Colonic mucosa (tissue), 4 donors: ENCODE measurements around the gene ACOXL. TPM values are rescaled to one million over a fixed set of nuclear protein-coding genes. Genes with fewer than 3 reads are reported as not detected.

Experiments
- DNase-seq: peaks from one replicate; pipeline ENCODE4 v3.0.0-alpha.2; 2020
- H3K27ac ChIP-seq: fragments of 200-600 bp; one replicate; pipeline ENCODE4 v1.8.0; 2021
- H3K27me3 ChIP-seq: fragments of 200-600 bp; one replicate; pipeline ENCODE4 v1.8.0; 2021
- H3K36me3 ChIP-seq: fragments of 200-600 bp; one replicate; pipeline ENCODE4 v1.8.0; 2021
- H3K4me1 ChIP-seq: fragments of 200-600 bp; one replicate; pipeline ENCODE4 v1.8.0; 2021; ENCODE audit warnings: mild to moderate bottlenecking
- H3K4me3 ChIP-seq: fragments of 200-600 bp; one replicate; pipeline ENCODE4 v1.8.0; 2021
- H3K9ac ChIP-seq, 2 donors: one replicate each; pipeline ENCODE4 v1.7.0; 2013; ENCODE audit warnings: control low read depth in 2 of 2, low read depth in 2 of 2, low read length in 2 of 2
- H3K9me3 ChIP-seq: fragments of 200-600 bp; one replicate; pipeline ENCODE4 v1.8.0; 2021
- CTCF ChIP-seq: fragments of 200-600 bp; IDR thresholded peaks from one replicate; pipeline ENCODE4 v1.8.0; 2022; ENCODE audit warnings: antibody characterized with exemption, mild to moderate bottlenecking
- intact Hi-C: fragments of 100-400 bp; cut with DNase I; formaldehyde crosslinking; loops from one replicate; pipeline ENCODE4 v1.14.1; 2022
- total RNA-seq, 2 donors: library from RNA; stranded (reverse); fragmentation: NEBNext Ultra II Directional in 1 of 2; extraction: Animal tissue kit (Norgen Biotek cat#: 25700) in 1 of 2; gene quantifications; one replicate each; pipeline ENCODE4 v1.2.1, GENCODE V29; 2021
- donor health status: healthy.
- donor health status: DM: no; HTN: no; CAD: no.
- donor health status: DM: no; HTN: no; CAD: no.

The ACOXL gene
- total RNA-seq, 2 donors from 2014 or later = 0.32 to 0.82 TPM

GRCh38 chr2:111142101-111142500 is 409.7 kb downstream of the ACOXL start:
- no peak for TF ChIP-seq CTCF
- Histone ChIP-seq H3K27me3 (no peaks in the 10 kb centered on the region), H3K4me1 (no peaks in the 10 kb centered on the region), H3K4me3 (no peak overlapping the region), H3K36me3 (no peaks in the 10 kb centered on the region), H3K27ac (no peak overlapping the region), H3K9ac (no peak overlapping the region), H3K9me3 (no peaks in the 10 kb centered on the region)
- intact Hi-C loops = no loop called here
- no peak for DNase-seq

GRCh38 chr2:111143107-111143842 is 410.9 kb downstream of the ACOXL start:
- no peak overlapping the region for H3K9ac ChIP-seq
- no peaks in the 10 kb centered on the region for H3K4me1 ChIP-seq
- no peak for TF ChIP-seq CTCF
- no peak for DNase-seq
- H3K27me3 ChIP-seq = no peaks in the 10 kb centered on the region
- no peak overlapping the region for H3K4me3 ChIP-seq
- intact Hi-C loops = no loop called here
- H3K36me3 ChIP-seq = no peaks in the 10 kb centered on the region
- H3K27ac ChIP-seq = no peak overlapping the region
- no peaks in the 10 kb centered on the region for H3K9me3 ChIP-seq

- H3K9ac ChIP-seq = no peak overlapping the region
- TF ChIP-seq CTCF = no peak
- H3K36me3 ChIP-seq = no peaks in the 10 kb centered on the region
- no peaks in the 10 kb centered on the region for H3K9me3 ChIP-seq
- DNase-seq = no peak
- no peak overlapping the region for H3K27ac ChIP-seq
- H3K4me3 ChIP-seq = no peak overlapping the region
- H3K4me1 ChIP-seq = no peaks in the 10 kb centered on the region
- H3K27me3 ChIP-seq = no peaks in the 10 kb centered on the region
- intact Hi-C loops = no loop called here
These were observed 411.4 kb downstream of the ACOXL start for GRCh38 chr2:111143843-111144198.

GRCh38 chr2:111145103-111145760 is 412.9 kb downstream of the ACOXL start:
- no peak for DNase-seq
- Histone ChIP-seq H3K27me3 (no peaks in the 10 kb centered on the region), H3K4me1 (no peaks in the 10 kb centered on the region), H3K9me3 (no peaks in the 10 kb centered on the region), H3K4me3 (no peak overlapping the region), H3K27ac (no peak overlapping the region), H3K9ac (no peak overlapping the region), H3K36me3 (no peaks in the 10 kb centered on the region)
- intact Hi-C loops = no loop called here
- no peak for TF ChIP-seq CTCF

GRCh38 chr2:111145951-111146350 is 413.6 kb downstream of the ACOXL start:
- H3K4me1 ChIP-seq = no peaks in the 10 kb centered on the region
- H3K4me3 ChIP-seq = no peak overlapping the region
- H3K9me3 ChIP-seq = no peaks in the 10 kb centered on the region
- no peak overlapping the region for H3K27ac ChIP-seq
- no peak overlapping the region for H3K9ac ChIP-seq
- no peak for TF ChIP-seq CTCF
- no peak for DNase-seq
- H3K36me3 ChIP-seq = no peaks in the 10 kb centered on the region
- H3K27me3 ChIP-seq = no peaks in the 10 kb centered on the region
- intact Hi-C loops = no loop called here
